Tibial nerve (tissue), 4 donors: ENCODE data around the gene DNAH14.

ENCODE experiments used
- CTCF ChIP-seq, 5 experiments: fragments of 200-600 bp in 3 of 5; fragments of 450-650 bp in 2 of 5; sonication (generic) in 3 of 5; IDR thresholded peaks; one replicate each; pipeline ENCODE4 v1.5.1; 2016 to 2019; ENCODE audit warnings: antibody characterized with exemption in 5 of 5, mild to moderate bottlenecking in 3 of 5, moderate library complexity in 2 of 5
- EP300 ChIP-seq, 2 donors: sonication (generic); formaldehyde crosslinking; IDR thresholded peaks; one replicate each; pipeline ENCODE4 v1.6.1; 2017; ENCODE audit warnings: antibody characterized with exemption in 2 of 2, mild to moderate bottlenecking in 1 of 2
- POLR2A ChIP-seq, 2 donors: fragments of 450-650 bp; IDR thresholded peaks; one replicate each; pipeline ENCODE4 v1.6.1; 2017; ENCODE audit warnings: antibody characterized with exemption in 2 of 2, mild to moderate bottlenecking in 2 of 2, moderate library complexity in 2 of 2

GRCh38 chr1:224881762-224882211 is 47.7 kb upstream of the DNAH14 start:
- TF ChIP-seq POLR2A (IDR thresholded peaks at IDR 0.05) = no peak
- no peak for TF ChIP-seq CTCF (IDR thresholded peaks at IDR 0.05)
- no peak for TF ChIP-seq EP300 (IDR thresholded peaks at IDR 0.05)
